Smooth muscle cell (in vitro differentiated cells): ENCODE measurements around the gene UPF2. TPM values are rescaled to one million over a fixed set of nuclear protein-coding genes. Genes with fewer than 3 reads are reported as not detected.

Experiments
- DNase-seq: peaks from one replicate; lab custom pipeline; 2025; ENCODE audit not compliant: unreplicated experiment; lab: John Stamatoyannopoulos, UW
- H2AFZ ChIP-seq: fragments of 200-600 bp; sonication (generic); 2 replicates; pipeline ENCODE4 v1.6.0; 2016; ENCODE audit warnings: antibody characterized with exemption, low read depth, mild to moderate bottlenecking
- H3F3A ChIP-seq: fragments of 200-600 bp; sonication (generic); 2 replicates; pipeline ENCODE4 v1.6.0; 2017; ENCODE audit warnings: antibody characterized with exemption, low read depth
- H3K27ac ChIP-seq: fragments of 200-600 bp; sonication (generic); 2 replicates; pipeline ENCODE4 v1.5.1; 2016; ENCODE audit warnings: low read depth, mild to moderate bottlenecking
- H3K27me3 ChIP-seq: fragments of 200-600 bp; sonication (generic); 2 replicates; pipeline ENCODE4 v1.6.1; 2016; ENCODE audit warnings: low read depth, mild to moderate bottlenecking
- H3K36me3 ChIP-seq: fragments of 200-600 bp; sonication (generic); 2 replicates; pipeline ENCODE4 v1.5.1; 2016; ENCODE audit warnings: low read depth
- H3K4me1 ChIP-seq: fragments of 200-600 bp; sonication (generic); 2 replicates; pipeline ENCODE4 v1.5.1; 2016; ENCODE audit warnings: low read depth
- H3K4me2 ChIP-seq: fragments of 200-600 bp; sonication (generic); 2 replicates; pipeline ENCODE4 v1.6.0; 2016; ENCODE audit warnings: mild to moderate bottlenecking
- H3K4me3 ChIP-seq: fragments of 200-600 bp; sonication (generic); 2 replicates; pipeline ENCODE4 v1.5.1; 2016; ENCODE audit warnings: mild to moderate bottlenecking
- H3K79me2 ChIP-seq: fragments of 200-600 bp; sonication (generic); 2 replicates; pipeline ENCODE4 v1.6.0; 2016; ENCODE audit warnings: low read depth, mild to moderate bottlenecking
- H3K9ac ChIP-seq: fragments of 200-600 bp; sonication (generic); 2 replicates; pipeline ENCODE4 v1.6.0; 2016; ENCODE audit warnings: low read depth
- H3K9me3 ChIP-seq: fragments of 200-600 bp; sonication (generic); replicated peaks from 2 replicates; pipeline ENCODE4 v1.5.1; 2016; ENCODE audit warnings: low read depth
- H4K20me1 ChIP-seq: fragments of 200-600 bp; sonication (generic); 2 replicates; pipeline ENCODE4 v1.6.0; 2016; ENCODE audit warnings: low read depth
- WGBS: methylation state at CpG from one replicate; pipeline ENCODE4 v1.1.7; 2016; ENCODE audit warnings: low lambda C conversion rate; 5-methylcytosine and 5-hydroxymethylcytosine counted together
- polyA plus RNA-seq: library from polyadenylated mRNA; unstranded; fragments of >200 nt; fragmentation: Nextera tagmentation; extraction: Ambion mirVana; gene quantifications from 2 replicates; pipeline ENCODE4 v1.2.1, GENCODE V29; 2016
- total RNA-seq: library from RNA; depleted of rRNA; stranded (reverse); fragments of >200 nt; gene quantifications from 2 replicates; pipeline ENCODE4 v1.2.3, GENCODE V29; 2014
- TF ChIP-seq, protein P1 (sequence below): fragments of 200-600 bp; sonication (generic); IDR thresholded peaks from 2 replicates; pipeline ENCODE4 v1.5.1; 2017; ENCODE audit warnings: borderline replicate concordance, mild to moderate bottlenecking, antibody characterized with exemption; ENCODE audit not compliant: insufficient read depth, poor library complexity, severe bottlenecking

UPF2 gene
- total and polyA plus RNA-seq, 2 experiments from 2014 or later = 9.1 to 13.4 TPM

DNA sequence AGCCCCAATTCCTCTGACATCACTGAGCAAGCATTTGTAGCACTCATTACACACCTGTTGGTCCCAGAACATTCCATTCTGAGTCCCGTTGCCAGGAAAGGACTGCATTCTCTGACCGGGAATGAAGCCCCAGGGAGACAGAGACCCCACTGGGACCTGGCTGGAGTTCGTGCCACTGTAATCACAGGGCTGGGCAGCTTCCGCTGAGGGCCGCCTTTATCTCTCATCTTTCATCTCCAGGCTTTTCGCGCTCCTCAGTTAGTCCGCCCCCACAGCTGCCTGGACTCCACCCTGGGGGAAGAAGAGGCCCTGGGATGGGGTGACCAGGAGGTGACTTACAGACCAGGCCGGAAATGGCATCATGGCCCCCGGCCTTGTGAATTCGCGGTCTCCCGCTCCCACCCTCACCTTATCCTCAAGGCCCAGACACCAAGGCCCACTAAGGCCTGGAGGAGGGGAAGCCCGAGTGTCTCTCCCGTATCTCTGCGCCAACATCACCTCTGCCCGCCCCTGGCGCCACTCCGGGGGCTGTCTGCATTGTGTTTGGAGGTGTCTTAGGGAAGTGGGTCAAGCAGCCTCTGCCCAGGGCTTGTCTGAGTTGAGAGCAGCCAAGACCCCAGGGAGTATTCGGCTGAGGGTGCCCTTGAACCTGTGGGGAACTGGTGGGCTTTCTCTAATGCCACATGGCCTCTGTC is 144.1 kb downstream of the UPF2 start:
- H3K27me3 ChIP-seq = no peaks in the 10 kb centered on the region
- no peaks in the 10 kb centered on the region for H4K20me1 ChIP-seq
- H3K9ac ChIP-seq = peak overlapping the region; percentile 22
- peaks cover 12% of the 10 kb centered on the region for H3K4me1 ChIP-seq
- TF ChIP-seq, protein P1, sequence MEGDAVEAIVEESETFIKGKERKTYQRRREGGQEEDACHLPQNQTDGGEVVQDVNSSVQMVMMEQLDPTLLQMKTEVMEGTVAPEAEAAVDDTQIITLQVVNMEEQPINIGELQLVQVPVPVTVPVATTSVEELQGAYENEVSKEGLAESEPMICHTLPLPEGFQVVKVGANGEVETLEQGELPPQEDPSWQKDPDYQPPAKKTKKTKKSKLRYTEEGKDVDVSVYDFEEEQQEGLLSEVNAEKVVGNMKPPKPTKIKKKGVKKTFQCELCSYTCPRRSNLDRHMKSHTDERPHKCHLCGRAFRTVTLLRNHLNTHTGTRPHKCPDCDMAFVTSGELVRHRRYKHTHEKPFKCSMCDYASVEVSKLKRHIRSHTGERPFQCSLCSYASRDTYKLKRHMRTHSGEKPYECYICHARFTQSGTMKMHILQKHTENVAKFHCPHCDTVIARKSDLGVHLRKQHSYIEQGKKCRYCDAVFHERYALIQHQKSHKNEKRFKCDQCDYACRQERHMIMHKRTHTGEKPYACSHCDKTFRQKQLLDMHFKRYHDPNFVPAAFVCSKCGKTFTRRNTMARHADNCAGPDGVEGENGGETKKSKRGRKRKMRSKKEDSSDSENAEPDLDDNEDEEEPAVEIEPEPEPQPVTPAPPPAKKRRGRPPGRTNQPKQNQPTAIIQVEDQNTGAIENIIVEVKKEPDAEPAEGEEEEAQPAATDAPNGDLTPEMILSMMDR = no peak
- peak overlapping the region; percentile 52 for H3K27ac ChIP-seq
- H3K4me3 ChIP-seq = no peak overlapping the region
- no peaks in the 10 kb centered on the region for H3K79me2 ChIP-seq
- H2AFZ ChIP-seq = peak overlapping the region; percentile 13
- H3K4me2 ChIP-seq = peak overlapping the region; percentile 38
- no peak for DNase-seq
- 49% methylated on average over 20 of the region's 20 CpGs for WGBS
- H3K9me3 ChIP-seq = no peaks in the 10 kb centered on the region
- H3F3A ChIP-seq = no peaks in the 10 kb centered on the region
- no peaks in the 10 kb centered on the region for H3K36me3 ChIP-seq

DNA sequence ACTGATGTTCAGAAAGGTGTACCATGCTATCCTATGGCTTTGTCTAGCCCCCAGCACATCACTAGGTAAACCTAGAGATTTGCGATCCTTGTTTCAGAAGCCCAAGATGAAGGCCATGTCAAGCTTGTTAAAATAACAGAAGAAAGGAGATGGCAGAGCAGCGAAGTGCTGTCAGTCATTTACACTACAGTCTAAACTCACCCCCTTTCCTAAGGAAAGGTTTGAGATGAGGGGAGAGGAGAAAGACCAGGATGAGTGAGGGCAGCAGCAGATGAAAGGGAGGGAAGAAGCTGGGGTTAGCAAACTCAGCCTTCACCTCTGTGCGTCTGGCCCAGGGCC is 144.6 kb downstream of the UPF2 start:
- peak overlapping the region; percentile 38 for H3K4me2 ChIP-seq
- H3K9ac ChIP-seq = peak overlapping the region; percentile 2
- no peak overlapping the region for H3K4me3 ChIP-seq
- no peak for DNase-seq
- no peaks in the 10 kb centered on the region for H3K9me3 ChIP-seq
- 68% methylated on average over 3 of the region's 3 CpGs for WGBS
- H3K36me3 ChIP-seq = no peaks in the 10 kb centered on the region
- TF ChIP-seq, protein P1 = no peak
- no peaks in the 10 kb centered on the region for H3F3A ChIP-seq
- peak overlapping the region; percentile 52 for H3K27ac ChIP-seq
- no peaks in the 10 kb centered on the region for H4K20me1 ChIP-seq
- H2AFZ ChIP-seq = peak overlapping the region; percentile 13
- no peaks in the 10 kb centered on the region for H3K79me2 ChIP-seq
- H3K4me1 ChIP-seq = peaks cover 12% of the 10 kb centered on the region
- no peaks in the 10 kb centered on the region for H3K27me3 ChIP-seq

DNA sequence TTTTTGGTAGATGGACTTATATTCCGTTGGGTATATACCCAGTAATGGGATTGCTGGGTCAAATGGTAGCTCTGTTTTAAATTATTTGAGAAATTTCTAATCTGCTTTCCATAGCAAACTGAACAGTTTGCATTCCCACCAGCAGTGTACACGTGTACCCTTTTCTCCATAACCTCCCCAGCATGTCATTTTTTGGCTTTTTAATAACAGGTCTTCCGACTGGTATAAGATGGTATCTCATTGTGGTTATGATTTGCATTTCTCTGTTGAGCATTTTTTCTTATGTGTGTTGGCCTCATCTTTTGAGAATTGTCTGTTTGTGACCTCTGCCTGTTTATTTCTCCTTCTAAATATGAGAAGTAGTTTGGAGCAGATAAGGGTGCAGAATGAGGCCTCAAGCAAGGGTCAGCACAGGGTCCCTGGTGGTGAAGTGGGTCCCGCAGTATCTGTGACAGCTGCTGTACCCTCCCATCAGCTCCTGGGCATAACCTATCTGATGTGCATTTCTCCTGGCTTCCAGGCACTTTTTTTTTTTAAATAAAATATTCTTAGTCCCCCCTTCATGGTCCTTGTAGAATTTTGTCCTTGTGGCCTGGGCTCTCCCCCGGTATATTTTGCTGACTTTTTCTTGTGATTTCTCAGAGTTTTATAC is 145.9 kb downstream of the UPF2 start:
- H4K20me1 ChIP-seq = no peaks in the 10 kb centered on the region
- no peaks in the 10 kb centered on the region for H3K79me2 ChIP-seq
- H3K9me3 ChIP-seq = no peaks in the 10 kb centered on the region
- no peak overlapping the region for H3K4me2 ChIP-seq
- TF ChIP-seq, protein P1 = no peak
- H2AFZ ChIP-seq = no peak overlapping the region
- H3K27me3 ChIP-seq = no peaks in the 10 kb centered on the region
- no peak overlapping the region for H3K27ac ChIP-seq
- peaks cover 8% of the 10 kb centered on the region for H3K4me1 ChIP-seq
- H3F3A ChIP-seq = no peaks in the 10 kb centered on the region
- 81% methylated on average over 5 of the region's 5 CpGs for WGBS
- H3K36me3 ChIP-seq = no peaks in the 10 kb centered on the region
- H3K9ac ChIP-seq = no peak overlapping the region
- no peak overlapping the region for H3K4me3 ChIP-seq
- no peak for DNase-seq
